MM.1S (cell line): ENCODE measurements around the gene HSPB8.

Source experiments
- DNase-seq: peaks from one replicate; pipeline ENCODE4 v3.0.0-alpha.2; 2015
- H2AFZ ChIP-seq: fragments of 300-600 bp; sonication (generic); 2 replicates; pipeline ENCODE4 v1.6.0; 2016; ENCODE audit warnings: antibody characterized with exemption, low read length
- H3F3A ChIP-seq: fragments of 300-600 bp; sonication (generic); 2 replicates; pipeline ENCODE4 v1.6.1; 2016; ENCODE audit warnings: mild to moderate bottlenecking, antibody characterized with exemption, low read length, moderate library complexity, mixed read lengths; ENCODE audit not compliant: insufficient read depth
- H3K27ac ChIP-seq: fragments of 300-600 bp; sonication (generic); 2 replicates; pipeline ENCODE4 v1.5.1; 2016; ENCODE audit warnings: mild to moderate bottlenecking, low read length
- H3K27me3 ChIP-seq: fragments of 300-600 bp; sonication (generic); replicated peaks from 2 replicates; pipeline ENCODE4 v1.6.0; 2016; ENCODE audit warnings: low read length; ENCODE audit not compliant: insufficient read depth
- H3K36me3 ChIP-seq: fragments of 300-600 bp; sonication (generic); replicated peaks from 2 replicates; pipeline ENCODE4 v1.6.1; 2016; ENCODE audit warnings: mild to moderate bottlenecking, low read length, mixed read lengths; ENCODE audit not compliant: insufficient read depth
- H3K4me1 ChIP-seq: fragments of 300-600 bp; sonication (generic); 2 replicates; pipeline ENCODE4 v1.6.1; 2016; ENCODE audit warnings: low read length, mixed read lengths
- H3K4me2 ChIP-seq: fragments of 300-600 bp; sonication (generic); 2 replicates; pipeline ENCODE4 v1.6.0; 2016; ENCODE audit warnings: low read depth, low read length
- H3K4me3 ChIP-seq: fragments of 300-600 bp; sonication (generic); 2 replicates; pipeline ENCODE4 v1.5.1; 2016; ENCODE audit warnings: low read length, mixed read lengths
- H3K79me2 ChIP-seq: fragments of 300-600 bp; sonication (generic); 2 replicates; pipeline ENCODE4 v1.6.1; 2016; ENCODE audit warnings: mixed run types, low read length, mixed read lengths
- H3K9ac ChIP-seq: fragments of 300-600 bp; sonication (generic); 2 replicates; pipeline ENCODE4 v1.6.1; 2016; ENCODE audit warnings: low read length, mixed read lengths
- H3K9me2 ChIP-seq: fragments of 300-600 bp; sonication (generic); replicated peaks from 2 replicates; pipeline ENCODE4 v1.6.1; 2016; ENCODE audit warnings: mild to moderate bottlenecking, low read length, mixed read lengths; ENCODE audit not compliant: insufficient read depth
- H3K9me3 ChIP-seq: fragments of 300-600 bp; sonication (generic); replicated peaks from 2 replicates; pipeline ENCODE4 v1.6.1; 2016; ENCODE audit warnings: mild to moderate bottlenecking, low read length, mixed read lengths; ENCODE audit not compliant: insufficient read depth
- H4K20me1 ChIP-seq: fragments of 300-600 bp; sonication (generic); 2 replicates; pipeline ENCODE4 v1.6.1; 2016; ENCODE audit warnings: mild to moderate bottlenecking, low read length, moderate library complexity, mixed read lengths; ENCODE audit not compliant: insufficient read depth
- EZH2 ChIP-seq: fragments of 300-600 bp; sonication (generic); optimal IDR thresholded peaks from 2 replicates; pipeline ENCODE3; 2017; ENCODE audit warnings: low read depth, mild to moderate bottlenecking, antibody characterized with exemption, low read length, mixed read lengths
- EZH2phosphoT487 ChIP-seq: fragments of 300-600 bp; sonication (generic); IDR thresholded peaks from 2 replicates; pipeline ENCODE4 v1.6.1; 2018; ENCODE audit warnings: antibody characterized with exemption, low read length
- TF ChIP-seq, protein P1 (sequence below): fragments of 300-600 bp; sonication (generic); IDR thresholded peaks from 2 replicates; pipeline ENCODE4 v1.5.1; 2016; ENCODE audit warnings: antibody characterized with exemption, low read length, mixed read lengths

The HSPB8 gene

DNA sequence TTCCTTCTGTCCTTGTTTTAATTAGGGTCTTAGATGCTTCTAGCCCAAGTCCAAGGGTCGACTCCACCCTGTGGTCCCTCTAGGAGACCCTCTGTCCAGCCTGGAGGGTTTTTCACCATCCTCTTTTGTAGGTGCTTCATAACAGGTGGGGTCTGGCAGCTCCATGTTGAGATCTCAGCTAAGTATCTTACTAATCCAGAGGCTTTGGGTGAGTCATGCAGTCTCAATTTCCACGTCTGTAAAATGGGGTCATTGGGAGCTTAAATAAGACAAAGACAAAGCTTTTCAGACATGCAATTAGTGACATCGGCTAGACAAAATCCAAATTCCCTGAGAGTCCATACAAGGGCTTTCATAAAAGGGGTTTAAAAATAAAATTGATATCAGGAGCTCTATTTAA is 3.2 kb downstream of the HSPB8 start:
- no peak for TF ChIP-seq EZH2phosphoT487
- Histone ChIP-seq H3K36me3 (no peaks in the 10 kb centered on the region), H2AFZ (no peak overlapping the region), H3K9me2 (no peaks in the 10 kb centered on the region), H3K4me3 (no peak overlapping the region), H3K27ac (no peak overlapping the region), H3K79me2 (no peaks in the 10 kb centered on the region), H4K20me1 (no peaks in the 10 kb centered on the region), H3F3A (no peaks in the 10 kb centered on the region), H3K9me3 (no peaks in the 10 kb centered on the region), H3K4me1 (no peaks in the 10 kb centered on the region), H3K4me2 (no peak overlapping the region), H3K9ac (no peak overlapping the region), H3K27me3 (no peaks in the 10 kb centered on the region)
- DNase-seq, result no peak

DNA sequence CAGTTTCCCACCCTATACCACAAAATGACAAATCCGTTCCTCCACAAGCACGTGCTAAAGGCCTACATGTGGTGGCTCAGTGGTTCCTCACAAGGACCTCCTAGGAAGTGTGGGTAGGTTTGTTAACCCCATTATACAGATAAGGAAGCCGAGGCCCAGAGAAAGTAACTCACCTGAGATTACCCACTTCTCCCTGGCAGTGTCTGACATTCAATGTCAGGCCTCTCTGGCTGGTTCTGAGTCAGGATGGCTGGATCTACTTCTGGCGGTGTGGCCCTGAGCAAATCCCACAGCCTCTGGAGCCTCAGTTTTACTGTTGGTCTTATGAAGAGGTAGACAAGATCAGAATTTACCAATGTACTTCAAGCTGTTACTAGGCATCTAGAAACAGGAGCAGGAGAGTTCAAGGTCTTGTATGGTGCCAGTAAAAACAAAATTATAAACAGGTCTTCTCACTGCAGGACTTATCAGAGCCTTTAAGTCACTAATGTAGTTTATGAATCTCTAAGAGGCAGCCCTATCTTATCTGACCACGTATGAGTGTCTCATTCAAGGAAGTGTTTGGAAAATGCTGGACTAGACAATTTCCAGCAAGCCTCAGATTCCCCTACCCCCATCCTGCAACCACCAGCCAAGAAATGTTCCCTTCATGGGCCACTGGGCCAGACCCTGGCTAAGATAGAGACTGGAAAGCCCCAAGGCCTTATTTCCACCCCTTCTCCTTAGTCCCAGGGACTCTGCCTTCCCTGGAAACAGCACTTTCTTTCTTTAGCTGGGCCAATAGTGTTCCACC is 4.2 kb downstream of the HSPB8 start:
- DNase-seq, result no peak

DNA sequence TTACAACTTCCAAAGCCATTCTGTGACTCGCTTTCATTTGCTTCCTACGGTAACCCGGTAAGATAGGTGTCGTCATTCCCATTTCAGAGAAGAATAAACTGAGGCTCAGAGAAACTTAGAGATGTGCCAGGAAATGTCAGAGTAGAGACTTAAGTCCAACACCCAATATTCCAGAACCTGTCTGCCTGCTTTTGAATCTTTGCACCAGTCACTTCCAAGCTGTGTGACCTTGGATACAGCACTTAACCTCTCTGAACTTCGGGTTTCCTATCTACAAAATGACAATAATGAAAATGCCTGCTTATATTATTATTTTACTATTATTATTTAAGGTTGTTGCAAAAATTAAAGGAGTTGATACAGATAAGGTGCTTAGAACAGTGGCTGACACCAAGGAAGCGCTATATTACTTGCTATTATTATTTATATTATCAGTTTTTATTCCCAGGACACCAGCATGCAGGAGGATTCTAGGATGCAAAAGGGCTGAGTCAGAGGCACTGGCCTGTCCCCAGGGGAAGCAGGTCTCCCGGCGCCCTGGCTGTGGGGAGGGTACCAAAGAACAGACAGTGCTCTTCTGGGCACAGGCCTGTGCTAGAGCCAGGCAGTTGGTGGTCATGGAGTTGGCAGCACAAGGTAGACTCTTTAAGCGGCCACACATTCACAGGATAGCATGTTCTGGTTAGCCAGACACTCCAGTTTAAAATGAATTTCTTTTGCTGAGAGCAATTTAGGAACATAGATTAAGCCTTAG is 5.4 kb downstream of the HSPB8 start:
- Histone ChIP-seq H3F3A (no peaks in the 10 kb centered on the region), H3K4me1 (no peaks in the 10 kb centered on the region), H3K79me2 (no peaks in the 10 kb centered on the region), H3K4me3 (no peak overlapping the region), H3K9ac (no peak overlapping the region), H4K20me1 (no peaks in the 10 kb centered on the region), H3K27me3 (no peaks in the 10 kb centered on the region), H3K9me2 (no peaks in the 10 kb centered on the region), H3K4me2 (no peak overlapping the region), H3K9me3 (no peaks in the 10 kb centered on the region), H3K27ac (no peak overlapping the region), H3K36me3 (no peaks in the 10 kb centered on the region), H2AFZ (no peak overlapping the region)
- DNase-seq, result no peak
- TF ChIP-seq EZH2phosphoT487 (no peak), EZH2 (no peak)
- TF ChIP-seq, protein P1, sequence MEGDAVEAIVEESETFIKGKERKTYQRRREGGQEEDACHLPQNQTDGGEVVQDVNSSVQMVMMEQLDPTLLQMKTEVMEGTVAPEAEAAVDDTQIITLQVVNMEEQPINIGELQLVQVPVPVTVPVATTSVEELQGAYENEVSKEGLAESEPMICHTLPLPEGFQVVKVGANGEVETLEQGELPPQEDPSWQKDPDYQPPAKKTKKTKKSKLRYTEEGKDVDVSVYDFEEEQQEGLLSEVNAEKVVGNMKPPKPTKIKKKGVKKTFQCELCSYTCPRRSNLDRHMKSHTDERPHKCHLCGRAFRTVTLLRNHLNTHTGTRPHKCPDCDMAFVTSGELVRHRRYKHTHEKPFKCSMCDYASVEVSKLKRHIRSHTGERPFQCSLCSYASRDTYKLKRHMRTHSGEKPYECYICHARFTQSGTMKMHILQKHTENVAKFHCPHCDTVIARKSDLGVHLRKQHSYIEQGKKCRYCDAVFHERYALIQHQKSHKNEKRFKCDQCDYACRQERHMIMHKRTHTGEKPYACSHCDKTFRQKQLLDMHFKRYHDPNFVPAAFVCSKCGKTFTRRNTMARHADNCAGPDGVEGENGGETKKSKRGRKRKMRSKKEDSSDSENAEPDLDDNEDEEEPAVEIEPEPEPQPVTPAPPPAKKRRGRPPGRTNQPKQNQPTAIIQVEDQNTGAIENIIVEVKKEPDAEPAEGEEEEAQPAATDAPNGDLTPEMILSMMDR, result no peak

More for the DNA sequence above, 4.2 kb downstream of the HSPB8 start:
- H3K27ac ChIP-seq, result no peak overlapping the region
- H3K9ac ChIP-seq, result no peak overlapping the region
- no peaks in the 10 kb centered on the region for H3K9me3 ChIP-seq
- H3K4me2 ChIP-seq, result no peak overlapping the region
- TF ChIP-seq EZH2phosphoT487 (no peak), EZH2 (no peak)
- TF ChIP-seq, protein P1, result no peak
- no peak overlapping the region for H3K4me3 ChIP-seq
- H3K4me1 ChIP-seq, result no peaks in the 10 kb centered on the region
- no peaks in the 10 kb centered on the region for H3K27me3 ChIP-seq
- H3F3A ChIP-seq, result no peaks in the 10 kb centered on the region
- H4K20me1 ChIP-seq, result no peaks in the 10 kb centered on the region
- no peaks in the 10 kb centered on the region for H3K36me3 ChIP-seq
- H2AFZ ChIP-seq, result no peak overlapping the region
- no peaks in the 10 kb centered on the region for H3K79me2 ChIP-seq
- no peaks in the 10 kb centered on the region for H3K9me2 ChIP-seq

DNA sequence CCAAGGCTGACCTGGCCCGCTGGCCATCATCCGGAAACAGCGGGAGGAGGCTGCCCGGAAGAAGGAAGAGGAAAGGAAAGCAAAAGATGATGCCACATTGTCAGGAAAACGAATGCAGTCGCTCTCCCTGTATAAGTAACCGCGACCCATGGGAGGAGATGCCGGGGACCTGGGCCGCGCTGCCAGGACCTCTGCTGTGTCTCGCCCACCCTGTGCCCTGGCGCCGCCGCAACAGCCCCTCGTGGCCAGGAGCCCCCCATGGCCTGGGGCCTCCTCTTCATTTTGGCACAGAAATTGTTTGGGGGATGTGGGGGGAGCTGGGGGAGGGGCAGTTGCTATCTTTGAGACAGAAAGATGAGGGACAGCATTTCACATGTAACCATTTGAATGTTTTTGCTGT is 16.5 kb downstream of the HSPB8 start:
- TF ChIP-seq, protein P1, result no peak
- TF ChIP-seq EZH2phosphoT487 (no peak), EZH2 (no peak)
- no peak for DNase-seq
- no peaks in the 10 kb centered on the region for H3K4me1 ChIP-seq

More for the DNA sequence above, 16.5 kb downstream of the HSPB8 start:
- no peaks in the 10 kb centered on the region for H4K20me1 ChIP-seq
- no peak overlapping the region for H3K27ac ChIP-seq
- no peaks in the 10 kb centered on the region for H3K9me2 ChIP-seq
- H3K9me3 ChIP-seq, result no peaks in the 10 kb centered on the region
- no peak overlapping the region for H3K9ac ChIP-seq
- H3K27me3 ChIP-seq, result no peaks in the 10 kb centered on the region
- H3K4me3 ChIP-seq, result no peak overlapping the region
- no peak overlapping the region for H3K4me2 ChIP-seq
- no peaks in the 10 kb centered on the region for H3K36me3 ChIP-seq
- no peak overlapping the region for H2AFZ ChIP-seq
- H3K79me2 ChIP-seq, result no peaks in the 10 kb centered on the region
- H3F3A ChIP-seq, result no peaks in the 10 kb centered on the region
